HepG2 (cell line): ENCODE measurements around the gene BRD3. TPM values are rescaled to one million over a fixed set of nuclear protein-coding genes. Genes with fewer than 3 reads are reported as not detected.

ENCODE experiments used
- ARNTL ChIP-seq: sonication (generic); formaldehyde crosslinking; IDR thresholded peaks from 2 replicates; pipeline ENCODE4 v1.4.0; 2020; ENCODE audit warnings: mild to moderate bottlenecking, missing genetic modification reagents
- CENPX ChIP-seq: sonication (generic); formaldehyde crosslinking; IDR thresholded peaks from 2 replicates; pipeline ENCODE4 v1.9.0; 2021; ENCODE audit warnings: mild to moderate bottlenecking, missing genetic modification reagents, moderate library complexity
- FOXM1 ChIP-seq: sonication (generic); formaldehyde crosslinking; IDR thresholded peaks from 2 replicates; pipeline ENCODE4 v1.5.0; 2020; ENCODE audit warnings: missing genetic modification reagents
- MYC ChIP-seq: sonication (generic); formaldehyde crosslinking; IDR thresholded peaks from 2 replicates; pipeline ENCODE4 v1.9.0; 2021; ENCODE audit warnings: missing genetic modification reagents, borderline replicate concordance
- NRL ChIP-seq: sonication (generic); formaldehyde crosslinking; IDR thresholded peaks from 2 replicates; pipeline ENCODE4 v1.5.0; 2020; ENCODE audit warnings: missing genetic modification reagents, mild to moderate bottlenecking, moderate library complexity, borderline replicate concordance
- SAFB2 ChIP-seq: sonication (generic); formaldehyde crosslinking; IDR thresholded peaks from 2 replicates; pipeline ENCODE4 v1.5.1; 2020; ENCODE audit warnings: missing genetic modification reagents, low read depth, mild to moderate bottlenecking, borderline replicate concordance
- SPEN ChIP-seq: sonication (generic); formaldehyde crosslinking; IDR thresholded peaks from 2 replicates; pipeline ENCODE4 v1.5.1; 2020; ENCODE audit warnings: low read depth, mild to moderate bottlenecking, missing genetic modification reagents
- TOPORS ChIP-seq: sonication (generic); formaldehyde crosslinking; IDR thresholded peaks from 2 replicates; pipeline ENCODE4 v1.8.0; 2023; ENCODE audit warnings: mild to moderate bottlenecking, missing genetic modification reagents
- ZBTB34 ChIP-seq: sonication (generic); formaldehyde crosslinking; IDR thresholded peaks from 2 replicates; pipeline ENCODE4 v1.8.0; 2022; ENCODE audit warnings: mild to moderate bottlenecking, missing genetic modification reagents
- ZBTB49 ChIP-seq: sonication (generic); formaldehyde crosslinking; IDR thresholded peaks from 2 replicates; pipeline ENCODE4 v1.4.0; 2020; ENCODE audit warnings: missing genetic modification reagents, borderline replicate concordance
- ZNF274 ChIP-seq: sonication (generic); formaldehyde crosslinking; IDR thresholded peaks from 2 replicates; pipeline ENCODE4 v1.5.1; 2020; ENCODE audit warnings: mild to moderate bottlenecking, missing genetic modification reagents
- ZNF333 ChIP-seq: sonication (generic); formaldehyde crosslinking; IDR thresholded peaks from 2 replicates; pipeline ENCODE4 v1.4.0; 2020; ENCODE audit warnings: mild to moderate bottlenecking, missing genetic modification reagents, borderline replicate concordance
- ZNF710 ChIP-seq: sonication (generic); formaldehyde crosslinking; IDR thresholded peaks from 2 replicates; pipeline ENCODE4 v1.5.0; 2020; ENCODE audit warnings: mild to moderate bottlenecking, missing genetic modification reagents, borderline replicate concordance
- ZNF781 ChIP-seq: sonication (generic); formaldehyde crosslinking; IDR thresholded peaks from 2 replicates; pipeline ENCODE4 v1.5.1; 2020; ENCODE audit warnings: borderline replicate concordance, mild to moderate bottlenecking, missing genetic modification reagents; ENCODE audit errors: not compliant biosample characterization
- polyA plus RNA-seq, 8 experiments: library from polyadenylated mRNA; depleted of rRNA in 3 of 8; stranded (reverse) in 7 of 8; unstranded in 1 of 8; fragments of >200 nt; fragmentation: Illumina TruSeq in 4 of 8; extraction: Trizol in 4 of 8; gene quantifications; 2 replicates each; pipeline versions ENCODE4 v1.2.1 to v1.2.3, GENCODE V29; 2011 to 2016; ENCODE audit warnings: low read depth in 4 of 8, missing spikeins in 1 of 8, mixed read lengths in 1 of 8; ENCODE audit not compliant: insufficient read depth in 1 of 8
- total RNA-seq, 5 experiments: library from RNA; depleted of rRNA; stranded (reverse); fragments of >200 nt; fragmentation: Illumina TruSeq; extraction: Trizol; gene quantifications; 2 replicates each; pipeline ENCODE4 v1.2.3, GENCODE V29; 2016; ENCODE audit warnings: low read depth in 1 of 5
- TF ChIP-seq, protein P1 (sequence below): sonication (generic); formaldehyde crosslinking; IDR thresholded peaks from 2 replicates; pipeline ENCODE4 v1.5.1; 2020; ENCODE audit warnings: missing genetic modification reagents, mild to moderate bottlenecking, borderline replicate concordance
- TF ChIP-seq, protein P2 (sequence below): sonication (generic); formaldehyde crosslinking; IDR thresholded peaks from 2 replicates; pipeline ENCODE4 v1.4.0; 2020; ENCODE audit warnings: missing genetic modification reagents, borderline replicate concordance

BRD3 gene
- total and polyA plus RNA-seq, 2 of the 13 experiments (the other 11 are each of a cell fraction or from before 2014, with no cell fraction given), result 5.9 to 12.9 TPM

DNA sequence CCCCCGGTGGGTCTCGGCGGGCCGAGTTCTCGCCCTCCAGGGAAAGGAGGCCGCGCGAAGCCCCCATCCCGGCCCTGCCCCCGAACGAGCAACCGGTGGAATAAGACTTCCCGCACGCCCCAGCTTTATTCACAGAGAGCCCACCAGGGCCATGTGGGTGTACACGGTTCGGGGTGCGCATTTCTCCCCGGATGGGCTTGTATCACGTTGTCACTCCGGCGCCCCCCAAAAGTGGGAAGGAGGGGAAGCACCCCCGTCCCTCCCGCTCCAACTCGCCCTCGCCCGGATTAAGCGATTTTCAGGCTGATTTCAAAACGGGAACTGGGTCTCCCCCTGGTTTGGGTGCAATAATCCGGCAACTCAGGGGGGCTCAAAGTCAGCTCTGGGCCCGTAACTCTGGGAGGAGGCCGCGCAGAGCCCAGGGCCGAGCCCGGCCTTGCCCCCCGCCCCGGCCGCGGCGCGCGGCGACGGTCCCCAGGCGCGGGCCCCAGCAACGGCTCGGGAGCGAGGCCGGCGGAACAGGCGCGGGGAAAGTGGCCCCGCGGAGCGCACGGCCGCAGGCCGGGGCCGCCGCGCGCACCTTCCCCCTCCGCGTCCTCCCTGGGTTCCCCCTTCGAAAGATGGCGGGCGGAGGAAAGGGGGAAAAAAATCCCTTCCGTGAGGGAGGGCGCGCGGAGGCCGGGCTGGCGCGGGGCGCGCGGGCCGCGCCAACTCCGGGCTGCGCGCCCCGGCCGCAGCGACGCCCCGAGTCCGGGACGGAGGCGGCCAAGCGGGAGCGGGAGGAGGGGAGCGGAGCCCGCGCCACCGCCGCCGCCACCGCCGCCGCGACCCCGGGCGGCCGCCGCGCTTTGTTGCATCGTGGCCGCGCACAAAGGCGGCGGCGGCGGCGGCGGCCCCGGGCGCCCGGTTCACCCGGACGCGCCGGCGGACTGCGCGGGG, 644 bp downstream of the BRD3 start (continued):
- TF ChIP-seq ZNF710, result no peak
- TF ChIP-seq NRL (CRISPR knock-in tag), result 0 out of 2 replicates have a peak, but pooled peaks have one; percentile 40
- TF ChIP-seq SPEN (CRISPR knock-in tag), result peak; percentile 38; the same call in 1 of the 2 replicates
- 0 out of 2 replicates have a peak, but pooled peaks have one; percentile 8 for TF ChIP-seq MYC
- TF ChIP-seq ARNTL (CRISPR knock-in tag), result no peak
- TF ChIP-seq ZNF781 (CRISPR knock-in tag), result no peak
- TF ChIP-seq, protein P1, sequence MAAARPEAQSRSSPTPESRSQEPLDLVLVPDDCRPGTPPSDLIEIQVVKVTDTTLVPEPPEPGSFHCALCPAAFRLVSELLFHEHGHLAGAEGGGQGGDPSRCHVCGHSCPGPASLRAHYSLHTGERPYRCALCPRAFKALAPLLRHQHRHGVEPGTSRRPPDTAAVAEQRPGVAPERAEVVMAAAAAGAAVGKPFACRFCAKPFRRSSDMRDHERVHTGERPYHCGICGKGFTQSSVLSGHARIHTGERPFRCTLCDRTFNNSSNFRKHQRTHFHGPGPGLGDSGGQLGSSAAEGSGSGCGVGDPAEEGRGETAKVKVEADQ (CRISPR knock-in tag), result peak; percentile 35; the same call in 1 of the 2 replicates
- TF ChIP-seq, protein P2, sequence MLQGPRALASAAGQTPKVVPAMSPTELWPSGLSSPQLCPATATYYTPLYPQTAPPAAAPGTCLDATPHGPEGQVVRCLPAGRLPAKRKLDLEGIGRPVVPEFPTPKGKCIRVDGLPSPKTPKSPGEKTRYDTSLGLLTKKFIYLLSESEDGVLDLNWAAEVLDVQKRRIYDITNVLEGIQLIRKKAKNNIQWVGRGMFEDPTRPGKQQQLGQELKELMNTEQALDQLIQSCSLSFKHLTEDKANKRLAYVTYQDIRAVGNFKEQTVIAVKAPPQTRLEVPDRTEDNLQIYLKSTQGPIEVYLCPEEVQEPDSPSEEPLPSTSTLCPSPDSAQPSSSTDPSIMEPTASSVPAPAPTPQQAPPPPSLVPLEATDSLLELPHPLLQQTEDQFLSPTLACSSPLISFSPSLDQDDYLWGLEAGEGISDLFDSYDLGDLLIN (CRISPR knock-in tag), result no peak
- TF ChIP-seq ZBTB34 (CRISPR knock-in tag), result no peak
- TF ChIP-seq ZBTB49, result no peak
- TF ChIP-seq FOXM1 (CRISPR knock-in tag), result no peak
- TF ChIP-seq SAFB2 (CRISPR knock-in tag), result 0 out of 2 replicates have a peak, but pooled peaks have one; percentile 10
- no peak for TF ChIP-seq ZNF333 (CRISPR knock-in tag)
- TF ChIP-seq CENPX (CRISPR knock-in tag), result no peak
- TF ChIP-seq ZNF274 (CRISPR knock-in tag), result 0 out of 2 replicates have a peak, but pooled peaks have one; percentile 20
- no peak for TF ChIP-seq TOPORS (CRISPR knock-in tag)
